HG02763 (cell line): ENCODE data around the gene COL11A1.
"Not testable (repeated sequence)": the region's sequence is repeated elsewhere in the genome, so short reads cannot be mapped to it uniquely, and the experiment has no call there.

Source experiments
- ATAC-seq: cut with Tn5 transposase; IDR thresholded peaks from one replicate; pipeline ENCODE4 v1.9.1; 2021; ENCODE audit warnings: mild to moderate bottlenecking, moderate library complexity; ENCODE audit not compliant: unreplicated experiment

COL11A1 gene

GRCh38 chr1:102838016-102838415 lies 270.3 kb downstream of the COL11A1 start:
- no peak for ATAC-seq

DNA sequence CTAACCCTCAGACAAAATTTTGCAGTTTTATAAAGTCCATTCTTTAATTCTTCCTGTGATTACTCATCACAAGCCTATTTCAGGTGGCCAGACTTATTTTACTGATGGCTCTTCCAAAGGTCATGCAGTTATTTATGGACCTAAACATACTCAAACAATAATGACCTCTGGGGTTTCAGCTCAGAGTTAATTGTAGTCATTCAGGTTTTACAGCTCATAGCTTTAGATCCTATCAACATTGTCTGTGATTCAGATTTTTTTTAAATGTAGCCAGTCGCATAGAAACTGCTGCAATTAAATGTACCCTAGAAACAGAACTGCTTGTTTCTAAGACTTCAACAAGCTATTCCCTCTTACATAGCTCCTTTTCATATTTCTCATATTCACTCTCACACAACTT lies 270.8 kb downstream of the COL11A1 start:
- ATAC-seq: no peak

DNA sequence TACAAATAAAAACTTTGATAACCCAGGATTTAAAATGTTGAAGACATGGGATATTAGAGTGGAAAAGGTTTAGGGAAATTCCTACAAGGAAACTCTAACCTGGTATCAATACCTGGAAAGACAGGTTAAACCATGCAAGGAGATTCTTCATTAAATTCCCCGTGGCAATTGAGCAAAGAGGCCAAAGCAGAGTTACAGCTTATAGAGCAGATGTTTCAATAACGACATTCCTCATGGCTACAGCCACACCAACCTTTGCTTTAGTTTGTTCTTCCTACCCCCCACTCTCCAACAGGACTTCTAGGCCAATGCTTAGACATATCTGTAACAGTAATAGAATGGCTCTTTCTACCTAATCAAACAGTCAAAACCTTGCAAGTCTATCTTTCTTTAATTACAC lies 271.3 kb downstream of the COL11A1 start:
- no peak for ATAC-seq

- ATAC-seq: no peak
Measured at GRCh38 chr1:102834688-102835320, 273.5 kb downstream of the COL11A1 start.

DNA sequence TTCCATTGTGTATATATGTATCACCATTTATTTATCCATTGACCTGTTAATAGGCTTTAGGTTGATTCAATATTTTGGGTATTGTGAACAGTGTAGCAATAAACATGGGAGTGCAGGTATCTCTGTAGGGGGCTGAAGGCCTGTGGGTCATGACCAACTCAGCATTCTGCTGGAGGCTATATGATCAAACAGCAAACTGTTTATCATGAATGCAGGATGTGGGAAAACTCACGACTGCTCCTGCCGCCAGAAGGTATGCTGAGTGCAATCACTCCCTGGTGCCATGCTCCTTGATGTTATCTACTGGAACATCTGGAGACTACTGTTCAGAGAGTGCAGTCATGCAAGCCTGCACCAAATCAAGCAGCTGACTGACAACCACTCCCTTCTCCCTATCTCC lies 275.2 kb downstream of the COL11A1 start:
- no peak for ATAC-seq

GRCh38 chr1:102826706-102827105 lies 281.6 kb downstream of the COL11A1 start:
- ATAC-seq: not testable (repeated sequence)
